UCSD-AML1 (cell line): ENCODE results near the gene SCRN3.
"Not testable (repeated sequence)": the region's sequence is repeated elsewhere in the genome, so short reads cannot be mapped to it uniquely, and the experiment has no call there.

Experiments
- DNase-seq: peaks from one replicate; lab custom pipeline; 2025; ENCODE audit not compliant: unreplicated experiment; lab: John Stamatoyannopoulos, UW

Gene SCRN3

GRCh38 chr2:174403628-174404027 is 8.1 kb downstream of the SCRN3 start:
- no peak for DNase-seq

GRCh38 chr2:174410039-174410438 is 14.5 kb downstream of the SCRN3 start:
- not testable (repeated sequence) for DNase-seq

GRCh38 chr2:174412256-174412655 is 16.7 kb downstream of the SCRN3 start:
- DNase-seq: no peak

GRCh38 chr2:174428214-174428613 is 32.7 kb downstream of the SCRN3 start:
- DNase-seq: no peak

- DNase-seq: no peak
Observed at GRCh38 chr2:174430066-174430465, 34.5 kb downstream of the SCRN3 start.

GRCh38 chr2:174431902-174432301 is 36.4 kb downstream of the SCRN3 start:
- no peak for DNase-seq

GRCh38 chr2:174436351-174436750 is 40.8 kb downstream of the SCRN3 start:
- DNase-seq: no peak

GRCh38 chr2:174438146-174438886 is 42.8 kb downstream of the SCRN3 start:
- no peak for DNase-seq

GRCh38 chr2:174439323-174439722 is 43.8 kb downstream of the SCRN3 start:
- DNase-seq: no peak

- DNase-seq: no peak
Observed at GRCh38 chr2:174439950-174440349, 44.4 kb downstream of the SCRN3 start.

GRCh38 chr2:174442546-174443510 is 47.3 kb downstream of the SCRN3 start:
- no peak for DNase-seq

GRCh38 chr2:174444761-174445160 is 49.2 kb downstream of the SCRN3 start:
- no peak for DNase-seq

GRCh38 chr2:174445248-174445647 is 49.7 kb downstream of the SCRN3 start:
- no peak for DNase-seq

- DNase-seq: no peak
Observed at GRCh38 chr2:174446531-174446930, 51.0 kb downstream of the SCRN3 start.

- DNase-seq: no peak
Observed at GRCh38 chr2:174449033-174449432, 53.5 kb downstream of the SCRN3 start.

GRCh38 chr2:174450021-174450816 is 54.7 kb downstream of the SCRN3 start:
- DNase-seq: no peak

- DNase-seq: no peak
Observed at GRCh38 chr2:174454566-174454965, 59.0 kb downstream of the SCRN3 start.

GRCh38 chr2:174461221-174461620 is 65.7 kb downstream of the SCRN3 start:
- no peak for DNase-seq

- DNase-seq: no peak
Observed at GRCh38 chr2:174465327-174465726, 69.8 kb downstream of the SCRN3 start.

GRCh38 chr2:174473796-174474195 is 78.3 kb downstream of the SCRN3 start:
- no peak for DNase-seq

GRCh38 chr2:174477759-174478158 is 82.2 kb downstream of the SCRN3 start:
- no peak for DNase-seq
